GM12878 (cell line): ENCODE data around the gene RTN4RL1.

ENCODE experiments used
- CHD1 ChIP-seq: IDR thresholded peaks from 2 replicates; pipeline ENCODE4 v1.6.1; 2012; ENCODE audit warnings: low read depth, low read length, improper control_type of control experiment
- CHD2 ChIP-seq: IDR thresholded peaks from 2 replicates; pipeline ENCODE4 v1.6.1; 2011; ENCODE audit warnings: low read depth, low read length, improper control_type of control experiment, borderline replicate concordance
- CTCF ChIP-seq, 3 experiments: IDR thresholded peaks in 2 of 3; conservative IDR thresholded peaks in 1 of 3; 2 replicates each; pipeline ENCODE4 v1.5.1; 2011; ENCODE audit warnings: low read depth in 3 of 3, low read length in 3 of 3, mild to moderate bottlenecking in 3 of 3, control low read depth in 2 of 3, moderate library complexity in 2 of 3, inconsistent platforms in 1 of 3, mixed read lengths in 1 of 3; ENCODE audit not compliant: control insufficient read depth in 2 of 3, insufficient read depth in 1 of 3; ENCODE audit errors: extremely low read depth in 1 of 3
- MAX ChIP-seq: IDR thresholded peaks from 2 replicates; pipeline ENCODE4 v1.6.1; 2012; ENCODE audit warnings: low read depth, low read length, improper control_type of control experiment
- NFXL1 ChIP-seq: fragments of 450-650 bp; IDR thresholded peaks from 2 replicates; pipeline ENCODE4 v1.6.1; 2017; ENCODE audit warnings: antibody characterized with exemption, mild to moderate bottlenecking, borderline replicate concordance
- NFYA ChIP-seq: IDR thresholded peaks from 2 replicates; pipeline ENCODE4 v1.6.1; 2011; ENCODE audit warnings: low read depth, mild to moderate bottlenecking, low read length, improper control_type of control experiment, borderline replicate concordance
- RAD21 ChIP-seq: IDR thresholded peaks from 2 replicates; pipeline ENCODE4 v1.6.1; 2011; ENCODE audit warnings: mild to moderate bottlenecking, low read depth, low read length, moderate library complexity; ENCODE audit not compliant: insufficient read depth
- REST ChIP-seq: IDR thresholded peaks from 2 replicates; pipeline ENCODE4 v1.6.1; 2012; ENCODE audit warnings: mild to moderate bottlenecking, low read depth, low read length
- SIN3A ChIP-seq: IDR thresholded peaks from 2 replicates; pipeline ENCODE4 v1.6.1; 2012; ENCODE audit warnings: low read depth, low read length, improper control_type of control experiment
- SIX5 ChIP-seq: IDR thresholded peaks from 2 replicates; pipeline ENCODE4 v1.6.1; 2011; ENCODE audit warnings: mild to moderate bottlenecking, low read depth, low read length, moderate library complexity; ENCODE audit not compliant: severe bottlenecking

GRCh38 chr17:2061441-2061958 is 36.4 kb upstream of the RTN4RL1 start:
- TF ChIP-seq RAD21 (no peak), NFXL1 (no peak), MAX (no peak), SIN3A (no peak), REST (no peak), SIX5 (no peak), CHD2 (no peak), CHD1 (no peak), NFYA (no peak), CTCF (IDR thresholded peaks at IDR 0.05 in 2 of 3, conservative IDR thresholded peaks at IDR 0.05 in 1 of 3; ENCODE audit: control insufficient read depth in 2 of 3, extremely low read depth in 1 of 3, insufficient read depth in 1 of 3, low read depth in 3 of 3, low read length in 3 of 3) (no peak)
